ENCODE measurements around the gene MPZL2. TPM values are rescaled to one million over a fixed set of nuclear protein-coding genes. Genes with fewer than 3 reads are reported as not detected.
"Not testable (repeated sequence)": the region's sequence is repeated elsewhere in the genome, so short reads cannot be mapped to it uniquely, and the experiment has no call there.

The MPZL2 gene
- total RNA-seq (2014; rRNA removed): not detected in 2 replicates
- polyA plus RNA-seq (2012): not detected

DNA sequence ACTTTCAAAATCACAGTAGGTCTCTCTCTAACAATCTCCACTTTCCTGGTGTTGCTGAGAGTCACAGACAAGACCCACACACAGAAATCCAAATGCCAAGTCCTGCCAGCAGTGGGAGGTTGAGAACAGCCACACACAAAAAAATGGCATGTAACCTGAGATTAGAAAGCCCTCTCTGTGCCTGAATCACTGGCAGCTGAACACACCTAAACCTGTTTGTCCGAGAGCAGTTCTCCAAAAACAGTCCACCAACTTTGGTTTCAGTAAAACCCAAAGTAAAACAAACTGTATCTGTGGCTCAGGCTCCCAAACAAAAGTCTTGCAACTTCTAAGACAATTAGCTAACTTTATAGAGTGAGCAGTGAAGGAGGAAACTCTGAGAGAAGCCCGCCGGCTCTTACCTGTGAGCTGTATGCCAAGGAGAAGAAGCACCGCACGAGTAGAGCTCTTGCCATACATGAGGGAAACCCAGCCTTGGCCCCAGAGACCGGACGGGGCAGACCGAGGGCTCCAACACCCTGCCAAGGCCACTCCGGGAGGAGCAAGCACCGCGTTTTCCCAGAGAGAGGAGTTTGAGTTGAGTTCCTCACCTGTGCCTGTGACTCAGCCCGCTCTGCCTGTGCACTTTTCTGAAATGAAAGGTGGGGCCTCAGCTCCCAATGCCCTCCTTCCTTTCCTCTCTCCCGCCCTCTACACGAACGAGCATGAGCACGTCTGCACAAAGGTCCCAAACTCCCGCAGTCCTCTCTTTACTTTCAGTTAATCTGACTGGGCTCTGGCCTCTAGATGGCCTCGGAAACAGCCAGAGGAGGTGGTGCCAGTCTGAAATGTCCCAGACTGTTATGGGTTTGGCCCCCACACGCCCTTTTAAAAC lies at the start of gene MPZL2:
MPZL2 (minus strand) TSS at position 603 of the 874 bp plus-strand sequence; CDS start at position 459, 144 bp downstream.
- no peak for DNase-seq (ENCODE audit: low read depth)

DNA sequence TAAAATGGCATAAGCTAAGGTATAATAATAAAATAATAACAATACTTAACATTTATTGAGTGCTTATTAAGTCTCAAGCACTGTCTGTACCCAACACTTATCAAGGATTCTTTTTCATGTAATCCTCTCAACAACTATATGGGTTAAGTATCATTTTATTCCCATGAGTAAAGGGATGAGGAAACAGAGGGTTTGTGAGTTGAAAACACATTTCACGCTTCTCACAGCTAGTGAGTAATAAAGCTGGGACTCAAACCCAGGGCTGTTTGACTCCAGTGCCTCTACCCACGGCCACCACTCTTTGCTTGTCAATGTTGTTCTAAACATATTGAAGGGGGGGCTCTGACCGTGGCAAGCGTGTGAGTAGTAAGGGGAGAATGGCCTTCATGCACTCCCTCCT lies 49.1 kb upstream of the MPZL2 start:
- peak; percentile 38 for DNase-seq (ENCODE audit: low read depth)

DNA sequence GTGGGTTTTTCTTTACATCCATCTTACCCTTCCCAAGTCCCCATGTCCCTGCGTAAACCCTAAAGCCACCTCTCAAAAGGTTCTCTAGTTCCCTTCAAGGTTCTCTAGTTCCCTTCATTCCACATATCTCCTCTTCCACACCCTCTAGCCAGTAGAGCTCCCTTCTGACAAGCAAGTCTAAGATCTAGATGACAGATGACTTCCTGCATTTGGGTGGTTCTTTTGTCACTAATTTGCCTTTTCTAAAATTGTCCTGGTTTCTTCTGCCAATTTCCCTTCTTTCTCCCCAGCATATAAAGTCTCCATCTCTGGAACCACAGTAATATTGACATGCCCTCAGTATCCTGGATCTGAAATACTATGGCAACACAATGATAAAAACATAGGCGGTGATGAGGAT lies 48.2 kb upstream of the MPZL2 start:
- no peak for DNase-seq (ENCODE audit: low read depth)

DNA sequence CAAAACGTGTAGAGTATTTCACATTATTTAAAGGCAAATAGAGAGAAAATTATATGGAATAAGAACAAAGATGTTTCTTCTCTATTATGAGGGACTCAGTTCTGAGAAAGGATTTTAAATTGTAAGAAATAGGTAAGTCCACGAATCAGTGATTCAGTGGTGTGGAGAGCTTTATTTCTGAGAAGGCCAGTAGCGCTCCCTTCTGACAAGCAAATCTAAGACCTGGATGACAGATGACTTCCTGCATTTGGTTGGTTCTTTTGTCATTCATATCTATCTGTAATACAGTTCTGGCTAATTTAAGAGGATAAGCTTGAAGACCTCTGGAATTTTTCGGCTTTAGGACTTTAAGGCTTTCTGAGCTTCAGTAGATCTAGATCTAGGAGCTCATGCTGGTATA lies 47.4 kb upstream of the MPZL2 start:
- no peak for DNase-seq (ENCODE audit: low read depth)

DNA sequence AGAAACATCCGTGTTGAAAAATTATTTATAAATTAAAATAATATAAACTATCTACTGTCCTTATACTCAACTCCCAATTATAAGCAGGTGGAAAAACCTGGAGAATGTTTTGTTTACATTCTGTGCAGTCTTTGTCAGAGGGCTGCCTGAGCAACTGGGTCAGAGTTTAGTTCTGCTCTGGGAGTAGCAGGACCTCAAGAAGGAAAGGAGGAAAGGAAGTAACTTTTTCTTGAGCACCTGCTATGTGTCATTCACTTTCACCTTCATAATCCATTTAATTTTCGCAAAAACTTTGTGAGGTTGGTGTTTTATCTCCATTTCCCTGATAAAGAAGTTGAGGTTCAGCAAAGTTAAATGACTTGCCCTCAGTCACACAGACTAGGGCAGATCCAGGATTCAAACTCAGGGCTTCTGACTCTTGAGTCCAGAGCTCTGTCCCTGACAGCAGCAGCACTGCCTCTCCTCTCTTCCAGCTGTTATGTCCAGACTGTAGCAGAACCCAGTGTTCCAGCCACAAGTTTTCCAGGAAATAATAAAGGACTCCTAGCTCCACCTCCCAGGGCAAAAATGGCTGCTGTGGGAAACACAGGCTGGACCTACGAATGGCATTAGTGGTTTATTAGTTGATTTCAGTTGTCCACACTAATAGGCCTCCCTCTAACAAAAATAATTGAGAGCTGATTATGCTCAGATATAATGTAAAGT lies 46.8 kb upstream of the MPZL2 start:
- peak; percentile 39 for DNase-seq (ENCODE audit: low read depth)

DNA sequence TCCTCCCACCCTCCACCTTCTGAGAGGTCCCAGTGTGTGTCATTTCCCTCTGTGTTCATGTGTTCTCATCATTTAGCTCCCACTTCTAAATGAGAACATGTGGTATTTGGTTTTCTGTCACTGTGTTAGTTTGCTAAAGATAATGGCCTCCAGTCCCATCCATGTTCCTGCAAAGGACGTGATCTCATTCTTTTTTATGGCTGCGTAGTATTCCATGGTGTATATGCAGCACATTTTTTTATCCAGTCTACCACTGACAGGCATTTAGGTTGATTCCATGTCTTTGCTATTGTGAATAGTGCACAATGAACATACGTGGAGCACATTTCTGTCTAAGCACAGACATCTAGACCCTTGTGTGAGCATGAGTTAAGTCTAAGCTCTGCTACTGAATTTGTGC lies 46.2 kb upstream of the MPZL2 start:
- no peak for DNase-seq (ENCODE audit: low read depth)

DNA sequence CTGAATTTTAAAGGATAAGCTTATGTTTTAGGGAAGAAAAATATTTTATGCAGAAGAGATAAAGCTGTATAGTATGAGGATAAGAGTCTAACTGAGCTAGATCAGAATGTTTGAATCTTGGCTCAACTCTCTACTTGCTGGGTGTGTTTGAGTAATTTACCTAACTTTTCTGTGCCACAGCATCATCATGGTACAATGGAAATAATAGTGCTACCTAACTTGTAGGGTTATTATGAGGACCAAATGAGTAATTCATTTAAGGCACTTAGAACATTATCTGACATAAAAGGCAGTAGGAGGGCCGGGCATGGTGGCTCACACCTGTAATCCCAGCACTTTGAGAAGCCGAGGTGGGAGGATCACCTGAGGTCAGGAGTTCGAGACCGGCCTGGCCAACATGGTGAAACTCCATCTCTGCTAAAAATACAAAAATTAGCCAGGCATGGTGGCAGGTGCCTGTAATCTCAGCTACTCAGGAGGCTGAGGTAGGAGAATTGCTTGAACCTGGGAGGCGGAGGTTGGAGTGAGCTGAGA lies 45.0 kb upstream of the MPZL2 start:
- DNase-seq (ENCODE audit: low read depth): not testable (repeated sequence)

GRCh38 chr11:118306556-118306955 lies 42.5 kb upstream of the MPZL2 start:
- no peak for DNase-seq (ENCODE audit: low read depth)

DNA sequence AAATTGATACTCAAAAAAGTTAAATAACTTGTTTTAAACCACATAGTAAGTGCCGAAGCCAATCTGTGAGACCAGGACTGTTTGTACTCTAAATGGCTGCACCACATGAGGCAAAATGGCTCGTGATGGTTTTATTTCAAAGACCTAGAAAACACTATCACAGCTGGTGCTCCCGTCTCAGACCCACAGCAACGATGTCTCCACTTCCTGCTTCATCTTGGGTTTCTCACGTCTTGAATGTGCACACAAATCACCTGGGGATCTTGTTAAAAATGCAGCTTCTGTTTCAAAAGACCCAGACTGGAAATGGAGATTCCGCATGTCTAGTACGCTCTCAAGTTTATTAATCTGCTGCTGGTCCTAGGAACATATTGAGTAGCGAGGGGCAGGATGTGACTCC lies 41.6 kb upstream of the MPZL2 start:
- DNase-seq (ENCODE audit: low read depth): no peak

- no peak for DNase-seq (ENCODE audit: low read depth)
Observed at GRCh38 chr11:118304568-118305248, 40.6 kb upstream of the MPZL2 start, which contains the start of gene CD3E. TSS of gene CD3E (plus strand) at chr11:118304730. CDS start at chr11:118304953, 223 bp downstream.

- DNase-seq (ENCODE audit: low read depth): no peak
Observed at GRCh38 chr11:118304227-118304567, 40.1 kb upstream of the MPZL2 start.

DNA sequence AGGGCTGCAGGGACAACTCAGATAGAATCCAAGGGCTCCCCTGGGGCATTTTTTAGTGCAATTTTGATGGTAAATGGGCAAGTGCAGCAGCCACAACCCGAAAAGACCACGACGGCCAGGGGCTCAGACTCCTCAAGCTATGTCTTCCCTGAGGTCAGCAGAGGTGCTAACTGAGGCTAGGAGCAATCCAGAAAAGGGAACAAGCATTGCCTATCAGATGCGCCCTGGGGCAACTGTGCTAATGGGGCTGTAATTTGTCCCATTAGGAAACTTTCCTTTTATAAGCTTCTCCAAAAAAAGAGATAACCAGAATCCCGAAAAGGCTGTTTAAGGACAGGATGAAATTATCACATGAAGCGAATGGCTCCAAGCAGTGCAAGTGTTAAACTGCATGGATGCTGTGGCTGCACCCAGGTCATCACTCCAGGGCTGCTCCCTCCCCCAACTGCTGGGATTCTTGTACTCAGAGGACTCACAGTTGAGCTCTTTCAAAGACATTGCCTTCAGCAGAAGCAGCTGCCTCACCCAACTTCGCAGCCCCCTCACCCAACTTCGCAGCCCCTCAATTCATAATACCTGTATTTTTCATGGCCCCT lies 37.6 kb upstream of the MPZL2 start:
- no peak for DNase-seq (ENCODE audit: low read depth)

GRCh38 chr11:118295815-118296454 lies 31.8 kb upstream of the MPZL2 start:
- DNase-seq (ENCODE audit: low read depth): no peak

DNA sequence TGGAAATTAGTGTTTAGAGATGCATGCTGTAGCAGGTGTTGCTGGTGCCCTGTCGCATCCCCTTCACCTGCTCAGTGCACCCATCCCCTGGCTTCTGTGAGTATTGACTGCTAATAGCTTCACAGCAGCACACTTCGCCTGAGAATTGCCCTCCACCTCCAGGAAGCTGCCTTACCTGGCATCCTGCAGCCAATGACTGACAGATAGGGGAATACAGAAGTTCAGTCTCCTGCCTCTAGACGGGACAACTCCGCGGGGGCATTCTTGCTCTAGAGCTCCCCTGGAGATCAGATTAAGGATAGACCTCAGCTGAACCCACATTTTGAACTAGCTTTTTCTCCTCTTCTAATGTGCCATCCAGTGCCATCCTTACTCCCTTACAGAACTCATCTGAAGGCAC lies 31.1 kb upstream of the MPZL2 start:
- no peak for DNase-seq (ENCODE audit: low read depth)

- DNase-seq (ENCODE audit: low read depth): no peak
Observed at GRCh38 chr11:118294053-118294452, 30.0 kb upstream of the MPZL2 start.

DNA sequence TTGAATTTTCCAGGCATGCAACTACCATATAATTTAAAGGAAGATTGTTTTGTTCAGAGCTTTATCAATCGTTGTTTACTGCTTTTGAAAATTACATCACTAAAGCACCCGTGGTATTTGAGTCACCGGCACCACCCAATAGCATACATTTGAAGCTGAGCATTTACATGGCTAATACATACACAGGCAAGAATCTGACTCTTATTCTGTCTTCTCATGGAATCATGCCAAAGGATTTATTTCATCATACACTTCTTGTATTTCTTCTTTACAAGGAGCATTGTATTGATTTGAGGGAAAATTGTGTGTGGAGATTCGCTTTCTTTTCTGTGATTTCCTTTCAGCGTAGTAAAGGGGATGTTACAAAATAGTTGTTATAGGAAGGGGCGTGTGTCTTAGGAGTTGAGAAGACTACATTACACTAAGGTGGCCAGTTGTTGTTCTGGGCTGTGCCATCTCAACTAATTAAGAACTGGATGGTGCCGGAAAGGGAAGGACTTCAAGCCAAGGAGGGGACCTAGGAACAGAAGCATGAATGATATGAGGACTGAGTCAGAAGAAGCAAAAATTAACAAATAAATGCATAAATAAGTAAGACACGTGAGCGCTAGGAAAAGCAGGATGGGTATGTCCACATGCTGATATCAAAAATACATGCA lies 27.5 kb upstream of the MPZL2 start:
- DNase-seq (ENCODE audit: low read depth): no peak

- no peak for DNase-seq (ENCODE audit: low read depth)
Observed at GRCh38 chr11:118290923-118291322, 26.8 kb upstream of the MPZL2 start.

DNA sequence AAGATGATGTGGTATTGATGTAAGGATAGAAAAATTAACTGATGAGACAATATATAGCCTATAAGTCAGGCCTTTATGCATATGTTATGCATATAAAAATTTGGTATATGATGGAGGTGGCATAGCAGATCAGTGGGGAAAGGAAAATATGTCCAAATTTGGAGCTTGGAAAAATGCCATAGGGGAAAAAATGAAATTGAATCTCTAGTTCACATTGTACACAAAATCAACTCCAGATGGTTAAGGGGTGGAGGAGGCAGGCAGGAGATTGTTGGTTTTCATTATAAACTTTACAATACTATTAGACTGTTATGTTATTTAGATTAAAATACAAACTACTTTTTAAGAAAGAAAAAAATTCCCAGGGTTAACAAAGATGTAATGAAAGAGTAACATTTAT lies 25.3 kb upstream of the MPZL2 start:
- DNase-seq (ENCODE audit: low read depth): no peak

DNA sequence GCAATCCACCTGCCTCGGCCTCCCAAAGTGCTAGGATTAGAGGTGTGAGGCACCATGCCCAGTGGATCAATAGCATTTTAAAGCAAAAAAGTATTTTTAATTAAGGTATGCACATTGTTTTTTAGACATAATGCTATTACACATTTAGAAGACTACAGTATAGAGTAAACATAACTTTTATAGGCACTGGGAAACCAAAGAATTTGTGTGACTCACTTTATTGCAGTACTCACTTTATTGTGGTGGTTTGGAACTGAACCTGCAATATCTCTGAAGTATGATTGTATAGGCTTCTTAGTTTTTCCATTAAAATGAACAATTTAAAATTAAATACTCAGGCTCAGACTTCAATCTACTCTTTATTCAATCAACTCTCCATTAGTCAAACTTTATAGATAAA lies 22.9 kb upstream of the MPZL2 start:
- no peak for DNase-seq (ENCODE audit: low read depth)

DNA sequence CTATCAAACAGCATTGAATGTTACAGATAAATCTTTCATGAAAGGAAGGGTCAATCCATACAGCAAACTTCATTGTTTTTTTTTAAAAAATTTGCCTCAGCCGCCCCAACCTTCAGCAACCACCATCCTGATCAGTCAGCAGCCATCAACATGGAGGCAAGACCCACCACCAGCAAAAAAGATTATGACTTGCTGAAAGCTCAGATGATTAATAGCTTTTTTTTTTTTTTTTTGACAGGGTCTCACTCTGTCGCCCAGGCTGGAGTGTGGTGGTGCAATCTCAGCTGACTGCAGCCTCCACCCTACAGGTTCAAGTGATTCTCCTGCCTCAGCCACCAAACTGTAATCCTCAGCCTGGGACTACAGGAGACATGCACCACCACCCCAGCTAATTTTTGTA lies 22.4 kb upstream of the MPZL2 start:
- no peak for DNase-seq (ENCODE audit: low read depth)
